GM12878 (cell line): ENCODE measurements around the gene TNRC6C. TPM values are rescaled to one million over a fixed set of nuclear protein-coding genes. Genes with fewer than 3 reads are reported as not detected.

Source experiments
- ATAC-seq: fragments of 200-7000 bp; cut with Tn5 transposase; 3 replicates; pipeline ENCODE4 v1.9.1; 2020; ENCODE audit warnings: mild to moderate bottlenecking, moderate library complexity
- BruUV-seq: library from RNA; stranded (reverse); fragments of 400-500 nt; replicated peaks from 2 replicates; lab custom pipeline; 2021; lab: Mats Ljungman, UMichigan
- CTCF ChIA-PET: fragments of 300-600 bp; sonication (Branson Sonifier 250); formaldehyde crosslinking; extraction: SDS; loops from one replicate; lab custom pipeline; 2021; ENCODE audit warnings: inconsistent platforms; lab: Yijun Ruan, JAX
- POLR2A ChIA-PET: fragments of 350-600 bp; formaldehyde crosslinking; extraction: SDS; loops from one replicate; lab custom pipeline; 2021; ENCODE audit warnings: inconsistent platforms; lab: Charles Lee
- RAD21 ChIA-PET: fragments of 300-600 bp; sonication (Branson Sonifier 250); formaldehyde crosslinking; loops from one replicate; lab custom pipeline; 2023; ENCODE audit warnings: antibody characterized with exemption; ENCODE audit not compliant: unreplicated experiment; lab: Charles Lee
- SMC1A ChIA-PET: fragments of 300-600 bp; sonication (Branson Sonifier 250); formaldehyde crosslinking; loops from one replicate; lab custom pipeline; 2023; ENCODE audit not compliant: unreplicated experiment, uncharacterized antibody; lab: Charles Lee
- DNase-seq: peaks from one replicate; pipeline ENCODE4 v3.0.0-alpha.2; 2011; ENCODE audit warnings: low read depth, low spot score
- FAIRE-seq: peaks from 3 replicates; lab custom pipeline; 2011; peaks lifted over from hg19 to GRCh38; lab: Jason Lieb, UNC
- H2AFZ ChIP-seq: 2 replicates; pipeline ENCODE4 v1.6.0; 2011; ENCODE audit warnings: low read depth, low read length, control low read depth; ENCODE audit not compliant: control insufficient read depth
- H3K27ac ChIP-seq: 2 replicates; pipeline ENCODE4 v1.5.1; 2011; ENCODE audit warnings: control low read depth; ENCODE audit not compliant: control insufficient read depth, insufficient read depth
- H3K27me3 ChIP-seq, 2 experiments: replicated peaks in 1 of 2; 2 replicates each; pipeline versions ENCODE4 v1.6.0 to v1.6.1; 2011; ENCODE audit warnings: low read length in 1 of 2; ENCODE audit not compliant: control insufficient read depth in 2 of 2, insufficient read depth in 2 of 2
- H3K36me3 ChIP-seq, 2 experiments: 2 replicates each; pipeline ENCODE4 v1.5.1; 2011; ENCODE audit warnings: low read length in 1 of 2; ENCODE audit not compliant: control insufficient read depth in 2 of 2, insufficient read depth in 2 of 2
- H3K4me1 ChIP-seq: 2 replicates; pipeline ENCODE4 v1.6.1; 2011; ENCODE audit warnings: mild to moderate bottlenecking, low read length, moderate library complexity, mixed read lengths; ENCODE audit not compliant: control insufficient read depth, insufficient read depth
- H3K4me2 ChIP-seq: 2 replicates; pipeline ENCODE4 v1.6.0; 2011; ENCODE audit warnings: control low read depth; ENCODE audit not compliant: control insufficient read depth, insufficient read depth
- H3K4me3 ChIP-seq: fragments of 200-600 bp; sonication (generic); 2 replicates; pipeline ENCODE4 v1.5.1; 2016
- H3K79me2 ChIP-seq: 2 replicates; pipeline ENCODE4 v1.6.0; 2011; ENCODE audit warnings: low read length; ENCODE audit not compliant: control insufficient read depth, insufficient read depth
- H3K9ac ChIP-seq: 2 replicates; pipeline ENCODE4 v1.8.0; 2011; ENCODE audit warnings: low read length, control low read depth, mixed read lengths; ENCODE audit not compliant: control insufficient read depth, insufficient read depth
- H3K9me3 ChIP-seq: replicated peaks from 3 replicates; pipeline ENCODE4 v1.5.1; 2011; ENCODE audit warnings: mild to moderate bottlenecking, low read length; ENCODE audit not compliant: control insufficient read depth, insufficient read depth
- H4K20me1 ChIP-seq: 2 replicates; pipeline ENCODE4 v1.6.0; 2011; ENCODE audit not compliant: control insufficient read depth, insufficient read depth
- DPF2 ChIP-seq: fragments of 450-650 bp; IDR thresholded peaks from 2 replicates; pipeline ENCODE4 v1.6.1; 2017; ENCODE audit warnings: mild to moderate bottlenecking
- HDGF ChIP-seq: fragments of 450-650 bp; IDR thresholded peaks from 2 replicates; pipeline ENCODE4 v1.6.1; 2016; ENCODE audit warnings: antibody characterized with exemption
- KLF5 ChIP-seq: fragments of 450-650 bp; IDR thresholded peaks from 2 replicates; pipeline ENCODE4 v1.6.1; 2014; ENCODE audit warnings: mild to moderate bottlenecking; ENCODE audit not compliant: partially characterized antibody
- LARP7 ChIP-seq: fragments of 450-650 bp; IDR thresholded peaks from 2 replicates; pipeline ENCODE4 v1.6.1; 2017; ENCODE audit warnings: mild to moderate bottlenecking
- MTA2 ChIP-seq: fragments of 450-650 bp; IDR thresholded peaks from 2 replicates; pipeline ENCODE4 v1.6.1; 2016; ENCODE audit warnings: low read depth, mild to moderate bottlenecking, moderate library complexity
- SMARCA5 ChIP-seq: fragments of 450-650 bp; IDR thresholded peaks from 2 replicates; pipeline ENCODE4 v1.6.1; 2017; ENCODE audit warnings: mild to moderate bottlenecking
- SPI1 ChIP-seq: IDR thresholded peaks from 2 replicates; pipeline ENCODE4 v1.6.1; 2011; ENCODE audit warnings: low read depth, mild to moderate bottlenecking, low read length, moderate library complexity, borderline replicate concordance; ENCODE audit not compliant: insufficient read depth
- WGBS: methylation state at CpG from one replicate; pipeline ENCODE4 v1.1.6; 2016; ENCODE audit warnings: low lambda C conversion rate; ENCODE audit not compliant: insufficient replicate concordance, insufficient coverage; ENCODE audit errors: missing lambda C conversion rate; 5-methylcytosine and 5-hydroxymethylcytosine counted together
- in situ Hi-C: fragments of 300-500 bp; cut with MboI; formaldehyde crosslinking; loops from 9 replicates; pipeline ENCODE4 v1.14.3; 2018; ENCODE audit warnings: mixed read lengths
- intact Hi-C: fragments of 100-400 bp; cut with micrococcal nuclease; formaldehyde crosslinking; loops from one replicate; pipeline ENCODE4 v1.14.2; 2022; ENCODE audit not compliant: unreplicated experiment
- polyA plus RNA-seq, 11 experiments: library from polyadenylated mRNA; depleted of rRNA in 4 of 11; unstranded in 6 of 11; stranded (reverse) in 5 of 11; fragments of >200 nt; fragmentation: Nextera tagmentation in 4 of 11; fragmentation: Illumina TruSeq in 1 of 11; extraction: Ambion mirVana in 4 of 11; extraction: Trizol in 1 of 11; gene quantifications; 1 replicate in 1 of 11; 2 replicates in 10 of 11; pipeline versions ENCODE4 v1.2.1 to v1.2.3, GENCODE V29; 2011 to 2016; ENCODE audit warnings: inconsistent platforms in 2 of 11, missing spikeins in 2 of 11, low read depth in 1 of 11
- total RNA-seq, 4 experiments: library from RNA; depleted of rRNA in 3 of 4; stranded (reverse); fragments of >200 nt in 3 of 4; fragmentation: Illumina TruSeq in 1 of 4; extraction: Trizol in 1 of 4; gene quantifications; 2 replicates each; pipeline versions ENCODE4 v1.2.1 to v1.2.3, GENCODE V29; 2013 to 2021
- TF ChIP-seq, protein P1 (sequence below): fragments of 450-650 bp; formaldehyde crosslinking; IDR thresholded peaks from 2 replicates; pipeline ENCODE4 v1.4.0; 2022; ENCODE audit warnings: mild to moderate bottlenecking, moderate library complexity
- TF ChIP-seq, protein P2 (sequence below), 3 experiments: IDR thresholded peaks in 2 of 3; conservative IDR thresholded peaks in 1 of 3; 2 replicates each; pipeline ENCODE4 v1.5.1; 2011; ENCODE audit warnings: low read depth in 3 of 3, low read length in 3 of 3, mild to moderate bottlenecking in 3 of 3, control low read depth in 2 of 3, moderate library complexity in 2 of 3, inconsistent platforms in 1 of 3, mixed read lengths in 1 of 3; ENCODE audit not compliant: control insufficient read depth in 2 of 3, insufficient read depth in 1 of 3; ENCODE audit errors: extremely low read depth in 1 of 3
- TF ChIP-seq, protein P3 (sequence below): IDR thresholded peaks from 2 replicates; pipeline ENCODE4 v1.6.1; 2011; ENCODE audit warnings: borderline replicate concordance, low read depth, mild to moderate bottlenecking, moderate library complexity, low read length; ENCODE audit not compliant: insufficient read depth, poor library complexity, severe bottlenecking

TNRC6C gene
- total and polyA plus RNA-seq, 10 of the 15 experiments (the other 5 are each of a cell fraction or from before 2014, with no cell fraction given) = 0.40 to 6.1 (median 0.96) TPM

DNA sequence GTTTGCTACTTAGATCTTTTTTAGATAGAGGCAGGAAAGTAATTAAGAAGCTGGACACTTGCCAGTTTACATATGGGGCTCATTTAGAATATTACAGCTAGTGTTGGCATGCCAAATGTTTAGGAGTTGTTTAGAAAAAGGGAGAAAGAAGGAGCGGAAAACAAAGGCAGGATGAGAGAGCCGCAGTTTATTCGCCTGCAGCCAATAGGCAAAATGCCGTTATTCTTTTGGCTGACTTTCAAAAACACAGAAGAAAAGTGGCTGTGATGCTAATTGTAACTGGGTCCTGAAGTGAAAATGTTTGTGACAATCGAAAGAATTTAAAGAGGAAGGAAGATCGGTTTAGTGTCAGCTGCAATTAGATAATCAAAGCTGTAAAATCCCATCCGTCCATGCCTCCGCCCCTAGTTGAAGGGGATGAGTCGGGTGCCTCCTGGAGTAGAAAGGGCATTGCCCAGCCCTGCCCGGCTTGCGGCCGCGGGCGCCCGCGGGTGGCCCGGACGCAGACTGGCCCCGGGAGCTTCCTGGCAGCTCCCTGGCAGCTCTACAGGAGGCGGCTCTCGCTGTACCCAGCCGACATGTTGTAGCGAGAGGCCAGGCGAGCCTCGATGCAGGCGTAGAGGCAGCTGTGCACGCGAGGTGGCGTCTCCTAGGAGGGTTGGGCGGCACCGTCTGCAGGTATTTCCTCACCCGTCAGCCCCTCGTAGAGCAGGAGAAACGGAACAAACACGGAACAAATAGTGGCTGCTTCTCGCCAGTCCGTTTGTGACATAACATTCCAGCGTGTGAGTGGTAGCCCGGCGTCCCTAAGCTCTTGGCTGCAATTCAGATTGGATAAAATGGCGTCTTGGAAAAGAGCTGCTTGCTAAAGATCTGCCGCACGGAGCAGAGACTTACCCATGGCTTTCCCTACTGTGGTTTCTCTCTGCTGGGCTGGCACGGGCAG lies 82.2 kb downstream of the TNRC6C start:
- no TSS peak for BruUV-seq
- DNase-seq (peak; percentile 21), FAIRE-seq (no peak), ATAC-seq (peak; percentile 99)
- H3K4me2 ChIP-seq = peak overlapping the region; percentile 77
- SMC1A ChIA-PET = interaction anchor here (0.7 to 5.8 kb wide), 9 partner anchors 9 to 221 kb away, joined by 3 to 79 read pairs (median 4); no protein-coding TSS in a partner anchor
- in situ Hi-C loops = no loop called here
- peak overlapping the region; percentile 56; the same call in 1 of the 2 replicates for H3K9ac ChIP-seq
- no peaks in the 10 kb centered on the region for H3K27me3 ChIP-seq
- POLR2A ChIA-PET = interaction anchor here (0.8 to 2.8 kb wide), 5 partner anchors 11 to 83 kb away, joined by 3 to 14 read pairs (median 3); partner anchors contain the start of gene TNRC6C
- no peaks in the 10 kb centered on the region for H3K4me1 ChIP-seq
- 36% methylated on average over 44 of the region's 44 CpGs for WGBS
- peak overlapping the region; percentile 75 for H2AFZ ChIP-seq
- CTCF ChIA-PET = interaction anchor here (1.0 to 5.8 kb wide), 16 partner anchors 9 to 666 kb away, joined by 3 to 80 read pairs (median 4); partner anchors contain the start of gene TNRC6C
- no peaks in the 10 kb centered on the region for H3K9me3 ChIP-seq
- RAD21 ChIA-PET = interaction anchor here (0.6 to 3.5 kb wide), 14 partner anchors 9 to 498 kb away, joined by 3 to 61 read pairs (median 3); partner anchors contain the start of gene TNRC6C
- H3K27ac ChIP-seq = peak overlapping the region; percentile 34; the same call in 1 of the 2 replicates
- no peaks in the 10 kb centered on the region for H4K20me1 ChIP-seq
- H3K79me2 ChIP-seq = no peaks in the 10 kb centered on the region
- peak overlapping the region; percentile 57; the same call in 1 of the 2 replicates for H3K4me3 ChIP-seq
- intact Hi-C loops = no loop called here
- no peaks in the 10 kb centered on the region for H3K36me3 ChIP-seq
- TF ChIP-seq, protein P1, sequence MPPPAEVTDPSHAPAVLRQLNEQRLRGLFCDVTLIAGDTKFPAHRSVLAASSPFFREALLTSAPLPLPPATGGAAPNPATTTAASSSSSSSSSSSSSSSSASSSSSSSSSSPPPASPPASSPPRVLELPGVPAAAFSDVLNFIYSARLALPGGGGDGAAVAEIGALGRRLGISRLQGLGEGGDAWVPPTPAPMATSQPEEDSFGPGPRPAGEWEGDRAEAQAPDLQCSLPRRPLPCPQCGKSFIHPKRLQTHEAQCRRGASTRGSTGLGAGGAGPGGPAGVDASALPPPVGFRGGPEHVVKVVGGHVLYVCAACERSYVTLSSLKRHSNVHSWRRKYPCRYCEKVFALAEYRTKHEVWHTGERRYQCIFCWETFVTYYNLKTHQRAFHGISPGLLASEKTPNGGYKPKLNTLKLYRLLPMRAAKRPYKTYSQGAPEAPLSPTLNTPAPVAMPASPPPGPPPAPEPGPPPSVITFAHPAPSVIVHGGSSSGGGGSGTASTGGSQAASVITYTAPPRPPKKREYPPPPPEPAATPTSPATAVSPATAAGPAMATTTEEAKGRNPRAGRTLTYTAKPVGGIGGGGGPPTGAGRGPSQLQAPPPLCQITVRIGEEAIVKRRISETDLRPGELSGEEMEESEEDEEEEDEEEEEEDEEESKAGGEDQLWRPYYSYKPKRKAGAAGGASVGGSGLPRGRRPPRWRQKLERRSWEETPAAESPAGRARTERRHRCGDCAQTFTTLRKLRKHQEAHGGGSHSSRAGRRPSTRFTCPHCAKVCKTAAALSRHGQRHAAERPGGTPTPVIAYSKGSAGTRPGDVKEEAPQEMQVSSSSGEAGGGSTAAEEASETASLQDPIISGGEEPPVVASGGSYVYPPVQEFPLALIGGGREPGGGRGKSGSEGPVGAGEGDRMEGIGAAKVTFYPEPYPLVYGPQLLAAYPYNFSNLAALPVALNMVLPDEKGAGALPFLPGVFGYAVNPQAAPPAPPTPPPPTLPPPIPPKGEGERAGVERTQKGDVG (CRISPR knock-in tag) = no peak
- TF ChIP-seq MTA2 (no peak), DPF2 (peak; percentile 28; the same call in 1 of the 2 replicates), KLF5 (no peak), HDGF (no peak), SMARCA5 (peak; percentile 69; the same call in 1 of the 2 replicates), SPI1 (no peak), LARP7 (peak; percentile 74)
- TF ChIP-seq, protein P2, sequence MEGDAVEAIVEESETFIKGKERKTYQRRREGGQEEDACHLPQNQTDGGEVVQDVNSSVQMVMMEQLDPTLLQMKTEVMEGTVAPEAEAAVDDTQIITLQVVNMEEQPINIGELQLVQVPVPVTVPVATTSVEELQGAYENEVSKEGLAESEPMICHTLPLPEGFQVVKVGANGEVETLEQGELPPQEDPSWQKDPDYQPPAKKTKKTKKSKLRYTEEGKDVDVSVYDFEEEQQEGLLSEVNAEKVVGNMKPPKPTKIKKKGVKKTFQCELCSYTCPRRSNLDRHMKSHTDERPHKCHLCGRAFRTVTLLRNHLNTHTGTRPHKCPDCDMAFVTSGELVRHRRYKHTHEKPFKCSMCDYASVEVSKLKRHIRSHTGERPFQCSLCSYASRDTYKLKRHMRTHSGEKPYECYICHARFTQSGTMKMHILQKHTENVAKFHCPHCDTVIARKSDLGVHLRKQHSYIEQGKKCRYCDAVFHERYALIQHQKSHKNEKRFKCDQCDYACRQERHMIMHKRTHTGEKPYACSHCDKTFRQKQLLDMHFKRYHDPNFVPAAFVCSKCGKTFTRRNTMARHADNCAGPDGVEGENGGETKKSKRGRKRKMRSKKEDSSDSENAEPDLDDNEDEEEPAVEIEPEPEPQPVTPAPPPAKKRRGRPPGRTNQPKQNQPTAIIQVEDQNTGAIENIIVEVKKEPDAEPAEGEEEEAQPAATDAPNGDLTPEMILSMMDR (IDR thresholded peaks at IDR 0.05 in 2 of 3, conservative IDR thresholded peaks at IDR 0.05 in 1 of 3; ENCODE audit: control insufficient read depth in 2 of 3, extremely low read depth in 1 of 3, insufficient read depth in 1 of 3, low read depth in 3 of 3, low read length in 3 of 3) = peak in 1 of 3 experiments; percentile 25; a peak in 2 of 6 replicates
- TF ChIP-seq, protein P3, sequence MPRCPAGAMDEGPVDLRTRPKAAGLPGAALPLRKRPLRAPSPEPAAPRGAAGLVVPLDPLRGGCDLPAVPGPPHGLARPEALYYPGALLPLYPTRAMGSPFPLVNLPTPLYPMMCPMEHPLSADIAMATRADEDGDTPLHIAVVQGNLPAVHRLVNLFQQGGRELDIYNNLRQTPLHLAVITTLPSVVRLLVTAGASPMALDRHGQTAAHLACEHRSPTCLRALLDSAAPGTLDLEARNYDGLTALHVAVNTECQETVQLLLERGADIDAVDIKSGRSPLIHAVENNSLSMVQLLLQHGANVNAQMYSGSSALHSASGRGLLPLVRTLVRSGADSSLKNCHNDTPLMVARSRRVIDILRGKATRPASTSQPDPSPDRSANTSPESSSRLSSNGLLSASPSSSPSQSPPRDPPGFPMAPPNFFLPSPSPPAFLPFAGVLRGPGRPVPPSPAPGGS = no peak
